Fibroblast of pulmonary artery (primary cell): ENCODE measurements around the gene OSBPL1A.
A peak's percentile ranks its signal among the peaks of the same experiment; 100 is the strongest.

ENCODE experiments used
- DNase-seq: peaks from one replicate; pipeline ENCODE4 v3.0.0-alpha.2; 2010; ENCODE audit warnings: low read depth
- H3K4me3 ChIP-seq: replicated peaks from 2 replicates; pipeline ENCODE4 v1.5.1; 2011; ENCODE audit warnings: low read depth, mild to moderate bottlenecking, control low read depth, low read length, moderate library complexity
- TF ChIP-seq, protein P1 (sequence below): IDR thresholded peaks from 2 replicates; pipeline ENCODE4 v1.5.1; 2011; ENCODE audit warnings: mild to moderate bottlenecking, control low read depth, low read length, inconsistent platforms; ENCODE audit errors: missing control alignments

The OSBPL1A gene

DNA sequence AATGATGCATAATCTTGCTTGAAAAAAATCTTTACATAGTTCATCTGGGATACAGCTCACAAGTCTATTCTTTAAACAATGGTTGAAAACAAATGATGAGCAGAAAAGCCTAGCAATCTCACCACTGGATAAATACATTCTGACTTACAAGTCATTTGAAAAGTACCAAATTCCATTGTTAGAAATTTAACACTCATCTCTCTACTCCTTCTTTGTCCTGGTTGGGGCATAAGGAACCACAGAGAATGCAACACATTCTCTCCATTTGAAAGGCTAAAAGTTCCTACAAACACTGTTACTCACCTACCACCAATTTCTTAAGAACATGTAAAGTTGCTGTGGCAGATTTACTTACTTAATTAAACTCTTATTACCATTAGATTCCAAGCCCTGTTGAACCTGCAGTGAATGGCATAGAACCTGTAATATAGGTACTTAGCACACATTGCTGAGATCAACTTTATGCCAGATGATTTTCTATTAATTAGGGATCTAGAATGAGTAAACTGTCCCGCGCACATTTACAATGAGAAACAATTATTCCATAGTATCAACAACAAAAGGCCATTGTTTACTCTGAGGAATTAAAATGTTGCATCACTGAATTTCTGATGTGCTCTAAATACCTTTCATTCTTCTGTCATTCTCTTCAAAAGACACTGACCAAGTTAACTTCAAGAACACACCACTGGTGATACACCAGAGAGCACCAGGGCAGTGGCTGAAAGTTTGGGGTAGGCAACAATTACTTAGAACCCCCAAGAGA, 189.2 kb downstream of the OSBPL1A start:
- no peak overlapping the region for H3K4me3 ChIP-seq
- TF ChIP-seq, protein P1, sequence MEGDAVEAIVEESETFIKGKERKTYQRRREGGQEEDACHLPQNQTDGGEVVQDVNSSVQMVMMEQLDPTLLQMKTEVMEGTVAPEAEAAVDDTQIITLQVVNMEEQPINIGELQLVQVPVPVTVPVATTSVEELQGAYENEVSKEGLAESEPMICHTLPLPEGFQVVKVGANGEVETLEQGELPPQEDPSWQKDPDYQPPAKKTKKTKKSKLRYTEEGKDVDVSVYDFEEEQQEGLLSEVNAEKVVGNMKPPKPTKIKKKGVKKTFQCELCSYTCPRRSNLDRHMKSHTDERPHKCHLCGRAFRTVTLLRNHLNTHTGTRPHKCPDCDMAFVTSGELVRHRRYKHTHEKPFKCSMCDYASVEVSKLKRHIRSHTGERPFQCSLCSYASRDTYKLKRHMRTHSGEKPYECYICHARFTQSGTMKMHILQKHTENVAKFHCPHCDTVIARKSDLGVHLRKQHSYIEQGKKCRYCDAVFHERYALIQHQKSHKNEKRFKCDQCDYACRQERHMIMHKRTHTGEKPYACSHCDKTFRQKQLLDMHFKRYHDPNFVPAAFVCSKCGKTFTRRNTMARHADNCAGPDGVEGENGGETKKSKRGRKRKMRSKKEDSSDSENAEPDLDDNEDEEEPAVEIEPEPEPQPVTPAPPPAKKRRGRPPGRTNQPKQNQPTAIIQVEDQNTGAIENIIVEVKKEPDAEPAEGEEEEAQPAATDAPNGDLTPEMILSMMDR = no peak
- DNase-seq = peak; percentile 45

- TF ChIP-seq, protein P1 = no peak
- H3K4me3 ChIP-seq = no peak overlapping the region
- no peak for DNase-seq
Measured at GRCh38 chr18:24204904-24205303, 192.7 kb downstream of the OSBPL1A start.

DNA sequence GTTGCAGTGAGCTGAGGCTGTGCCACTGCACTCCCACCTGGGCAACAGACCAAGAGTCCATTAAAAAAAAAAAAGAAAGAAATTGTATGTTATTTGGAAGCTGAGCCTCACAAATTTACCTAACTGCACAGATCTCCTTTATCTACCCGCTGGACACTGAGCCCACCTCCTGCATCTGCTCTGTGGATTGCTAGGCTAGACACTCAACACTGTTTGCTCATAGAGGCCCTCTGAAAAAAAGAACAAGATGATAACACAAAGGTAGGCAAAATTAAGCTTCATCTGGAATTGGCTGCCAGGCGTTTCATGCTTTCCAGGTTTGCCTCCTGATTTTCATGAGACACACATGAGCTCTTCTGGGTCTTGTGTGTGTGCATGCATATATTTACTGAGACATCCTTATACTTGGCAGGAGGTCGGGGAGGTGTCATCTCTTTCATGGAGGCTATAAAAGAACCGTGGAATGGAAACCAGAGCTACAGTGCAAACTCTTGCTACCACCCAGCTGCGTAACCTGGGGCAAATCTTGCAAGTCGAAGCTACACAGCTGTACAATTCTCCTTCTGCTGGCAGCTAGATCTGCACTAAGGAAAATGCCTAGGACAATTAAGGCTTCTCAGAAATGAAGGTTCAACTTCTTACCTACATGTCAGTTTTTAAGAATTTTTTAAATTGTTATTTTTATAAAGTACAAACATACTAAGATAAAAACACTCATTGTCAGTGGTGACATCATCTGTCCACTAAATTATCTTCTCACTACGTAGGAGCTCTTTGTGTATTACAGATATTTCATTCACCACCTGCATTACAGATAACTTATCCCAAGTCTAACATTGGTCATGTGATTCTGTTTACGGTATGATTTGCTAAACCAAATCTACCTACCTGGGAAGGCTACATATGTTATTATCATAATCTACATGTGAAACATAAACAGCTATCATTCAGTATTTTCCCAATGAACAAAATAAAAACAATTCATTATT, 195.6 kb downstream of the OSBPL1A start:
- TF ChIP-seq, protein P1 = no peak
- no peak for DNase-seq
- no peak overlapping the region for H3K4me3 ChIP-seq

GRCh38 chr18:24200494-24201290, 196.9 kb downstream of the OSBPL1A start:
- no peak overlapping the region for H3K4me3 ChIP-seq
- TF ChIP-seq, protein P1 = no peak
- no peak for DNase-seq

DNA sequence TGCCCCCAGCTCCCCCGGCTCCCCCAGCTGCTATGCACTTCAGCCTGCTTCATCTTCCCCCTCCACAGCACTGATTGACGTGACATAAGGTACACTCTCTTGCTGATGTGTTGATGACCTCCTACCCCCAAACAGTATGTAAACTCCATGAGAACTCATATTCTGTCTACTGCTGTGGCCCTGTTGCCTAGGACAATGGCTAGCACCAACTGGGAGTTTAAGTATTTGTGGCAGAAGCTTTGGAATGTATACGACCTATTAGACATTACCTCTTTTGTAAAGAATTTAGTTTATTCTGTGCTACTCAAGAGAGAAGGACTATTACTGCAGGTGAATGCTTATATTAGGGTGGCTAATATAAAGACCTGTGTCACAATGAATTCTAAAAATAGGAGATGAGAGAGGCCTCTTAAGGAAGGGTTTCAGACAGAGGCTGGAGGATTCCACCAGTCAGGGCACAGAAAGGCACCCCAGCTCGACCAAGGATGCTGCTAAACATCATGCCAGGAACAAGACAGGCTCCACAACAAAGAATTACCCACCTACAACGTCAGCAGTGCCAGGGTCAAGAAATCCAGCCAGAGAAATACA, 198.2 kb downstream of the OSBPL1A start:
- H3K4me3 ChIP-seq = no peak overlapping the region
- TF ChIP-seq, protein P1 = no peak
- no peak for DNase-seq

- TF ChIP-seq, protein P1 = no peak
- DNase-seq = no peak
- no peak overlapping the region for H3K4me3 ChIP-seq
Measured at GRCh38 chr18:24198461-24198860, 199.2 kb downstream of the OSBPL1A start.
